Activated CD8-positive, alpha-beta memory T cell treated with anti-CD3 and anti-CD28 coated beads, Interleukin-2, amount 10 ng/mL, durations not matched to agents 7 days and 5 days (primary cell): Measurements from ENCODE around the gene MYO1E. TPM values are rescaled to one million over a fixed set of nuclear protein-coding genes. Genes with fewer than 3 reads are reported as not detected.
"Not testable (repeated sequence)": the region's sequence is repeated elsewhere in the genome, so short reads cannot be mapped to it uniquely, and the experiment has no call there.

Source experiments
- ATAC-seq: fragments of 150-1000 bp; cut with Tn5 transposase; one replicate; pipeline ENCODE4 v1.10.0; 2021; ENCODE audit warnings: moderate library complexity
- CTCF ChIA-PET: fragments of 350-600 bp; sonication (Branson Sonifier 250); formaldehyde crosslinking; loops from one replicate; lab custom pipeline; 2021; ENCODE audit warnings: antibody characterized with exemption; lab: Charles Lee
- DNase-seq: peaks from one replicate; pipeline ENCODE4 v3.0.0-alpha.2; 2020
- H3K27ac Mint-ChIP-seq: one replicate; pipeline ENCODE4 v1.8.0; 2021; ENCODE audit warnings: mild to moderate bottlenecking, mixed read lengths
- H3K27me3 Mint-ChIP-seq: one replicate; pipeline ENCODE4 v1.8.0; 2021; ENCODE audit warnings: mixed read lengths
- H3K36me3 Mint-ChIP-seq: one replicate; pipeline ENCODE4 v1.8.0; 2021; ENCODE audit warnings: mild to moderate bottlenecking, mixed read lengths
- H3K4me1 Mint-ChIP-seq: one replicate; pipeline ENCODE4 v1.8.0; 2021; ENCODE audit warnings: mixed read lengths
- H3K4me3 Mint-ChIP-seq: one replicate; pipeline ENCODE4 v1.8.0; 2021; ENCODE audit warnings: mild to moderate bottlenecking, moderate library complexity, mixed read lengths
- H3K9me3 Mint-ChIP-seq: one replicate; pipeline ENCODE4 v1.8.0; 2022; ENCODE audit warnings: low read depth, mixed read lengths
- total RNA-seq, 2 experiments: library from RNA; stranded (reverse); gene quantifications; one replicate each; pipeline ENCODE4 v1.2.3, GENCODE V29; 2021

The MYO1E gene
- total RNA-seq, 2 experiments from 2014 or later = 60.3 to 224 TPM

DNA sequence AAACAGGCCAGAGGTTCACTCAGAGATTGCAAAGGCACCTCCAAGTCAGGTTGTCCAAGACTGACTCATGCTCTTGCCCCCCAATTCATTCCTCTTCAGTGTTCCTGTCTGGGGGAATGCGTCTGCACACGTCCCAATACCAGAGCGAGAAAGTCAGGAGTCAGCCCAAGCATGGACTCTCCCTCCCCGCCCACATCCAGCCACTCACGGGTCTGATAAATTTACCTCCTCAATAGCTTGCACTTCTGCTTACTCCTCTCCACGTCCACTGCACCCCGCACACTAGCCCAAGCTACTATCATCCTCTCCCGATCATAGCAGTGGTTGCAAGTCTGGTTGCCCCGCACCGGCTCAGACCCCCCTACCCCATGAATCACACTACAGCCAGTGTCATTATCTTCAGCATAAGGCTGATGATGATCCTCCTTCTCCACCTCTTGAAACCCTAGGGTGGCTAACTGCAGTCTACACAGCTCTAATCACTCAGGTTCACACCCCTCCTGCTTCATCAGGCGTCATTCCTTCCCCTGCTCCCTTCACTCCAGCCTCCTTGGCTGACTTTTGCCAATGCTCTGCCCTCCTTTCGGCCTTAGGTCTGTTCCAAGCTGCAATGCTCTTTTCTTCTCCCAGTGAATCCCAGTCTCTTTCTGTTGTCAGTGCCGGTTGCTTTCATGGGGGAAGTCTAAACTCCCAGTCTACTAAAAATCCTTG, 27.6 kb upstream of the MYO1E start:
- H3K27ac Mint-ChIP-seq = no peak overlapping the region
- DNase-seq (no peak), ATAC-seq (no peak)
- CTCF ChIA-PET = interaction anchor here (1.1 to 1.5 kb wide), 3 partner anchors 10 to 153 kb away, joined by 3 to 6 read pairs (median 4); no protein-coding TSS in a partner anchor
- peaks cover 2% of the 10 kb centered on the region for H3K4me1 Mint-ChIP-seq
- H3K27me3 Mint-ChIP-seq = peaks cover 37% of the 10 kb centered on the region
- no peaks in the 10 kb centered on the region for H3K36me3 Mint-ChIP-seq
- H3K4me3 Mint-ChIP-seq = no peak overlapping the region
- no peaks in the 10 kb centered on the region for H3K9me3 Mint-ChIP-seq

DNA sequence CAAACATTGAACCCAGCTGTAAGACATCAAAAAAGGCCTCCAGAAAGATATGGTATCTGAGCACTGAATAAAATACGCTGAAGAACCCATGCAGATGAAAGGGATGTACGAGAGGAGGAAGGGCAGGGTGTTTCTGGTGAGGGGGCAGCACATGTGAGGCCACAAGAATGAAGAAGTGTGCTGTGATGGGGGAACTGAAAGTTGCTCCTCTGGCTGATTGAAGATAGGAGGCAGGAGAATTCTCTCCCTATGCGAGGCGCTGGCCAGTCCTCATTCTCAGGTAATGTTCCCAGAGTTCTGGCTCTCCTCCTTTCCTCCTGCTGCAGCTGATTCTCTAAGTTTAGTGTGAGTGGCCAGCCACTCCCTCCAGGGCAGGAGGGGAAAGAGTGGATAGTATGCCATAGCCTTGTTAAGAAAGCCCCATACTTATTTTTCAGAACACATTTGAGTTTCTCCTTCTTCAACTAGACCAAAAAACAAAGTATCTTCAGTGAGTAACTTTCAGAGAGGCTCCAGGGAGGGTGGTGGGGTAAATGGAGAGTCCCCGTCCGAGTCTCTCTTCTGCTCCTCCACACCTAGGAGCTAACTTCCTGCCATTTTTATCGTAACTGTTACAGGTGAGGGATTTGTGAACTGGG, 26.9 kb upstream of the MYO1E start:
- CTCF ChIA-PET = interaction anchor here (1.1 to 1.5 kb wide), 4 partner anchors 11 to 152 kb away, joined by 3 to 6 read pairs (median 4); no protein-coding TSS in a partner anchor
- no peak overlapping the region for H3K4me3 Mint-ChIP-seq
- H3K36me3 Mint-ChIP-seq = no peaks in the 10 kb centered on the region
- no peak overlapping the region for H3K27ac Mint-ChIP-seq
- H3K27me3 Mint-ChIP-seq = peaks cover 37% of the 10 kb centered on the region
- DNase-seq (no peak), ATAC-seq (no peak)
- H3K4me1 Mint-ChIP-seq = peaks cover 5% of the 10 kb centered on the region
- H3K9me3 Mint-ChIP-seq = no peaks in the 10 kb centered on the region

DNA sequence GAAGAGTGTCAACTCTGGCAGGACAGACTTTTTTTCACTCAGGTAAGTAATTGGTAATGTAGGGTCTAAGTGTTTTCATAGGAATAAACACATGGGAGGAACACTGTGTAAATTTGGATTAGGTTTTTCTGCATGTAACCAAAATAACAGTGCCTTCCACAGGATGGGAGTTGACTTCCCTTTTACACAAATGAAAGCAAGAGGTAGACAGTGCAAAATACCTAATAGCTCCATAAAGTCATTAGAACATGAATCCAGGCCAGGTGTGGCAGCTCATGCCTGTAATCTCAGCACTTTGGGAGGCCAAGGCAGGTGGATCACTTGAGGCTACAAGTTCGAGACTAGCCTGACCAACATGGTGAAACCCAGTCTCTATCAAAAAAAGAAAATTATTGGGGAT, 25.5 kb upstream of the MYO1E start:
- H3K36me3 Mint-ChIP-seq = no peaks in the 10 kb centered on the region
- peaks cover 37% of the 10 kb centered on the region for H3K27me3 Mint-ChIP-seq
- H3K4me3 Mint-ChIP-seq = no peak overlapping the region
- ATAC-seq = no peak
- H3K27ac Mint-ChIP-seq = no peak overlapping the region
- DNase-seq = no peak
- H3K4me1 Mint-ChIP-seq = peaks cover 12% of the 10 kb centered on the region
- CTCF ChIA-PET = interaction anchor here (1.4 kb wide), 1 partner anchor 95 kb away, joined by 3 read pairs; no protein-coding TSS in a partner anchor
- no peaks in the 10 kb centered on the region for H3K9me3 Mint-ChIP-seq

DNA sequence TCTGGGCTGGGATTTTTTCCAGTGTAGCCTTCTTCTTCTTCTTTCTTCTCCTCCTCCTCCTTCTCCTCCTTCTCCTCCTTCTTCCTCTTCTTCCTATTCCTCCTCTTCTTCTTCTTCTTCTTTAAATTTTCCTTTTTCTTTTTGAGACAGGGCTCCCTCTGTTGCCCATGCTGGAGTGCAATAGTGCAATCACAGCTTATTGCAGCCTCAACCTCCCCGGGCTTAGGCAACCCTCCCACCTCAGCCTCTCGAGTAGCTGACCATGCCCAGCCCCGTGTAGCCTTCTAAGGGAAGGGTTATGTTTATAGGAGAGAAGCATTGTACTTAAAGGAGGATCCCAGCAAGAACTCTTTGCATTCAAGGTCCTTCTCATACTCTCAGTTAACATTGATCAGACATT, 24.0 kb upstream of the MYO1E start:
- ATAC-seq (no peak), DNase-seq (no peak)
- CTCF ChIA-PET = no interaction called here
- Mint-ChIP-seq H3K4me3 (no peak overlapping the region), H3K9me3 (no peaks in the 10 kb centered on the region), H3K36me3 (peaks cover 2% of the 10 kb centered on the region), H3K27me3 (peaks cover 42% of the 10 kb centered on the region), H3K4me1 (peaks cover 12% of the 10 kb centered on the region), H3K27ac (no peak overlapping the region)

DNA sequence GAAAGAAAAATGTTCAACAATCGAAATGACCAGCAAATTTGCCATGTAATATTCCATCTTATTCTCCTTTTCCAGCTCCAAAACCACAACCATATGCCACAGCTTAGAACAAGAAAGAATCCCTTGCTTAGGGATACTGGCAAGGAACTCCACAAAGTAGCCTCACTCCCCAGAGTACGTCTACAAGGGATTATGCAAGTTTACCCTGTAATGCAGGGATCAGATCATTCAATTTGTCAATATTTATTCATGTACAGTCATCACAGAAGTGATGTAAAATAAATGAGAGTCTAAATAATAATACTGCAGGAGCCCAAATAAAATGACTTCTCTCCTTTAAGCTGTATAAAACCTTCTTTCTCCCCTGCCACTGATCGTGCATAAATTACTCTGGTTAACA, 23.5 kb upstream of the MYO1E start:
- Mint-ChIP-seq H3K4me3 (no peak overlapping the region), H3K4me1 (peaks cover 12% of the 10 kb centered on the region), H3K27me3 (peaks cover 39% of the 10 kb centered on the region), H3K9me3 (no peaks in the 10 kb centered on the region), H3K36me3 (peaks cover 2% of the 10 kb centered on the region), H3K27ac (no peak overlapping the region)
- no peak for DNase-seq
- no peak for ATAC-seq
- CTCF ChIA-PET = interaction anchor here (1.2 to 1.8 kb wide), 2 partner anchors 12 to 14 kb away, joined by 3 to 4 read pairs; no protein-coding TSS in a partner anchor

DNA sequence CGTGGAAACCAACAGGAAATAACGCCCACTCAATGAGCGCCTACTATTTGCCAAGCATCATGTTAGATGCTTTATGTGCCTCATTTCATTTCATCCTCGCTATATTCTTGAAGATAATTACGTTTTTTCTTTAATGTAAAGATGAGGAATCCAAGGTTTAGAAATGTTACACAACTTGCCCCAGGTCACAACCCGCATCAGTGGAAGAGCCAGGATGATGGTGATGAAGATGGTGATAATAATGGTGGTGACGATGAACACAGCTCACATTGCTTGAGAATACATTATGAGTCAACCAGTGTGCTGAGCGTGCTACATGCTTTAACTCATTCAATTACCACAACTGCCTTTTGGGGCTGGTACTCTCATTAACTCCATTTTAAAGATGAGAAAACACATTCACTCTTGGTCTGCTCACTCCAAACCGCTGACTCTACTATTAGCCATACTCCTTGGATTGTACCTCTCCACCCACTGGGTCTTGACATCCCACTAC, 21.5 kb upstream of the MYO1E start:
- CTCF ChIA-PET = interaction anchor here (0.8 to 1.8 kb wide), 3 partner anchors 10 to 219 kb away, joined by 3 to 4 read pairs (median 3); no protein-coding TSS in a partner anchor
- H3K4me3 Mint-ChIP-seq = no peak overlapping the region
- ATAC-seq = no peak
- H3K36me3 Mint-ChIP-seq = peaks cover 5% of the 10 kb centered on the region
- no peak overlapping the region for H3K27ac Mint-ChIP-seq
- H3K4me1 Mint-ChIP-seq = peaks cover 10% of the 10 kb centered on the region
- peaks cover 25% of the 10 kb centered on the region for H3K27me3 Mint-ChIP-seq
- no peak for DNase-seq
- no peaks in the 10 kb centered on the region for H3K9me3 Mint-ChIP-seq

DNA sequence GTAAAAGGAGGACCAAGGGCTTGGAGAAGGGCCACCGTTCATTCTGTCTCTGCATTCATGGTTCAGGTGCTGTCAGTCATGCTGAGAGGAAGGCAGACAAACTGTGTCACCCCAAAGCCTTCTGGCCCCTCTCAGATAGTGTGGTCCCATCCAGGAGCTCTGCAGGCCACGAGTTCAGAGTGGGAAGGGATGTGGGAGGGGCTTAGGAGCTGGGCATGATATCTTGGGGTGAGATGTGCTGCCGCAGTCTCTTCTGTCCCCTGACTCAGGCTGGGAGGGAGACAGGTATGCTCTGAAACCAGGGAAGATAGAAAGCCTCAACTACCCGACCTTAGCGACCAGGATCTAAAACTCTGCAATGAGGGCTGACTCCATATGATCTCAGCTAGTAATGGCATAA, 19.6 kb upstream of the MYO1E start:
- no peak for ATAC-seq
- H3K9me3 Mint-ChIP-seq = no peaks in the 10 kb centered on the region
- peaks cover 21% of the 10 kb centered on the region for H3K27me3 Mint-ChIP-seq
- CTCF ChIA-PET = interaction anchor here (1.2 kb wide), 3 partner anchors 25 to 146 kb away, joined by 3 to 4 read pairs (median 3); no protein-coding TSS in a partner anchor
- peaks cover 16% of the 10 kb centered on the region for H3K4me1 Mint-ChIP-seq
- no peak for DNase-seq
- no peak overlapping the region for H3K27ac Mint-ChIP-seq
- no peak overlapping the region for H3K4me3 Mint-ChIP-seq
- peaks cover 5% of the 10 kb centered on the region for H3K36me3 Mint-ChIP-seq

DNA sequence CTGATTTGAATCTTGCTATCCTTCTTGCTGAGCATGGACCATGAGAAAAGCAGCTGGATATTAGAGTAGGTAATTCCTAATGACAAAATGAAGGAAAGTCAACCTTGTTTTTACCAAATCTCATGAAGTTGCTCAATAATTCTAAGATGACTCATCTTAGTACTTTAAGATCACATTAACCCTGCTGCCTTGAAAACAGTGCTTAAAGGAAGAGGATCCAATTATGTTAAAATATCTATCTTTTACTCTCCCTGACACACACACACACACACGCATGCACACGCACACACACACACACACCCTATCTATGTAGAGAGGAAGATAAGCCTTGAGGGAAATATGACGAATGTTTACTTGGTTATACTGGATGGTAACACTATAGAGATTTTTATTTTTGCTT, 16.0 kb upstream of the MYO1E start:
- CTCF ChIA-PET = interaction anchor here (1.5 to 1.6 kb wide), 2 partner anchors 31 to 104 kb away, joined by 4 to 6 read pairs; no protein-coding TSS in a partner anchor
- H3K27me3 Mint-ChIP-seq = peaks cover 10% of the 10 kb centered on the region
- H3K9me3 Mint-ChIP-seq = no peaks in the 10 kb centered on the region
- peaks cover 19% of the 10 kb centered on the region for H3K4me1 Mint-ChIP-seq
- ATAC-seq (no peak), DNase-seq (no peak)
- no peak overlapping the region for H3K27ac Mint-ChIP-seq
- H3K4me3 Mint-ChIP-seq = no peak overlapping the region
- H3K36me3 Mint-ChIP-seq = peaks cover 5% of the 10 kb centered on the region

DNA sequence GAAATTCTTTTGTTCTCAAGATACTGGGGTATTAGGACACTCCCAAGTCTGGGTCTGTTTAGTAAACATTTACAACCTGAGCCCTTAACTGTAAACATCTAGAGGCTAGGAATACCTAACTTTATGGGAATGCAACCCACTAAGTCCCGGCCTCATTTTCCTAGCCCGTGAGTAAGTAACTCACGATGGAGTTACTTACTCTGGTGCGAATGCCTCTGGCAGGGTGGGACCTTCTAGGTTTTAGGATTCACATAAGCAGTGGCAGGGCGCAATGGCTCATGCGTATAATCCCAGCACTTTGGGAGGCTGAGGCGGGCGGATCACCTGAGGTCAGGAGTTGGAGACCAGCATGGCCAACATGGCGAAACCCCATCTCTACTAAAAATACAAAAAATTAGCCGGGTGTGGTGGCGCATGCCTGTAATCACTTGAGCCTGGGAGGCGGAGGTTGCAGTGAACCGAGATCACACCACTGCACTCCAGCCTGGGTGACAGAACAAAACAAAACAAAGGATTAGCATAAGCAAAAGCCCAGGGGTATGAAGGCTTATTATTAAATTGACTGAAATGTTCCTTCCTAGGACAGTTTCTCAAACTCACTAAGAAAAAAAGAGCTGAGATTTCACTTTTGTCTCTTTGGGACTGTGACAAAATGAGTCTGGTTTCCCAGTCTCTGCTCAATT, 14.7 kb upstream of the MYO1E start:
- not testable (repeated sequence) for ATAC-seq, H3K9me3 Mint-ChIP-seq, H3K36me3 Mint-ChIP-seq, H3K27me3 Mint-ChIP-seq, H3K4me3 Mint-ChIP-seq, H3K27ac Mint-ChIP-seq, DNase-seq
- H3K4me1 Mint-ChIP-seq = peaks cover 22% of the 10 kb centered on the region
- CTCF ChIA-PET = interaction anchor here (1.6 kb wide), 1 partner anchor 106 kb away, joined by 4 read pairs; no protein-coding TSS in a partner anchor

DNA sequence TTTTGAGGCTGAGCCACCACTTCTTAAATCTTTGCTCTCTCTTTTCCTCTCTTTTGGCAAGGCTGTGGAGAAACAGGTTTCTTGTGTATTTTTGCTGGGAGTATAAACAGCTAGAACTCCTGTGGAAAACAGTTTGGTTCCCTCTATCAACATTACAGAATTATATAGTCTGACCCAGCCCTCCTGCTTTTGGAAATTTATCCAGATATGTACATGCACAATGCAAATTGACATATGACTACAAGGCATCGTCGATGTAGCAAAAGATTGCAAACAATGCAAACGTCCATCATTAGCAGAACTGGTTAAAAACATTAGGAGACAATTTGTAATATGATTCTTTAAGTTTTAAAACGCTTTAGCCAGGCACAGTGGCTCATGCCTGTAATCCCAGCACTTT, 12.5 kb upstream of the MYO1E start:
- peak overlapping the region; percentile 86 for H3K27ac Mint-ChIP-seq
- H3K4me3 Mint-ChIP-seq = no peak overlapping the region
- DNase-seq (no peak), ATAC-seq (no peak)
- peaks cover 14% of the 10 kb centered on the region for H3K27me3 Mint-ChIP-seq
- H3K9me3 Mint-ChIP-seq = no peaks in the 10 kb centered on the region
- H3K4me1 Mint-ChIP-seq = peaks cover 29% of the 10 kb centered on the region
- CTCF ChIA-PET = interaction anchor here (1.1 to 1.9 kb wide), 4 partner anchors 10 to 108 kb away, joined by 3 to 4 read pairs (median 4); no protein-coding TSS in a partner anchor
- no peaks in the 10 kb centered on the region for H3K36me3 Mint-ChIP-seq

DNA sequence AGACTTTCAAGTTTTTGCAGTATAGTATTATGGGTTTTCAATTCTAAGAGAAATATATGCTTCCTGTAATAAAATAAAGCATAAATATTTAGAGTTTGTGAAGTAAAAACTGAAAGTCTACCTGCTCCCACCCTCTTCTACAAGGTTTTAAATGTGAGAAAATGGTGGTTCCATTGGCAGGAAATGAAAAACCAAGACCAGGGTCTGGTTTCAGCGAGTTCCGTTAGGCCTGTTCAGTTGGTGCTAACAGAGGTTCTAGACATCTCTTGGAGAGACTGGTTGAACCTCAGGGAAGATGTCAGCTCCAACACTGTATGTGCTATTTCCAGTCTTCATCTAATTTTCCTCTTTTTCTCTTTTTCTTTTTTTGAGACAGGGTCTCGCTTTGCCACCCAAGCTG, 11.8 kb upstream of the MYO1E start:
- Mint-ChIP-seq H3K27me3 (peaks cover 15% of the 10 kb centered on the region), H3K4me1 (peaks cover 29% of the 10 kb centered on the region), H3K4me3 (no peak overlapping the region), H3K9me3 (no peaks in the 10 kb centered on the region), H3K36me3 (no peaks in the 10 kb centered on the region), H3K27ac (peak overlapping the region; percentile 86)
- DNase-seq = peak; percentile 77
- CTCF ChIA-PET = interaction anchor here (0.7 to 1.9 kb wide), 6 partner anchors 10 to 109 kb away, joined by 3 to 5 read pairs (median 4); no protein-coding TSS in a partner anchor
- peak; percentile 92 for ATAC-seq

DNA sequence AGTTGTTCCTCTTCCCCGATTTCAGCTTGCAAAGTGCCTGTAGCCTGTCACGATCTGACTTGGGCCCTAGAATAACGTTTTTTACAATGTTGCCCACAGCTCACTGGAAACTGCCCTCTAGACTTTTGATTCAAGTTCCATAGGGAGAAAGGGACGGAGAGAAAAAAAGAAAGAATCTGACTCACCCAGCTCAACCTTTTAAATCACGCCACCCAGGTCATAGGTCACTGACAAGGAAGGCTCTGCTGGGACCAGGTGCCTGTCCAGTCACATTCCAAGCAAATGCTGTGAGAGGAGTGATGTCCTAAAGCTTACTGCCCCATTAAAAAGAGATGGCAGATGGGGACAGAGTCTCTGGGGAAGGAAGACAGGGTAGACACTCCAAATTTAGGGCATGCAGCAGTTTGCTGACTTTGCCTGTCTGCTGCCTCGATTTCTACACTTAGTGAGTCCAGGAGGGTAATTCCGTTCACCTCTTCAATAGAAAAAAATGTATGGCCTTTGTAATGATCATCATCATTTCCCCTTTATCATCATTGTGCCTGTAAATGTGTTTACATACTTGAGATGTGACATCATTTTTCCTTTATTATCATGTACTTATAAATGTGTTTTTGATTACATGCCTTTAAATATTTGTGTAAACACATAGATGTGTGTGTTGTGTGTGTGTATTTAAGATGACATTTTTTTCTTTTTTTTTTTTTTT, 8.4 kb upstream of the MYO1E start:
- no peaks in the 10 kb centered on the region for H3K36me3 Mint-ChIP-seq
- ATAC-seq = no peak
- H3K27me3 Mint-ChIP-seq = peaks cover 20% of the 10 kb centered on the region
- CTCF ChIA-PET = interaction anchor here (0.9 kb wide), 1 partner anchor 133 kb away, joined by 4 read pairs; no protein-coding TSS in a partner anchor
- peaks cover 19% of the 10 kb centered on the region for H3K4me1 Mint-ChIP-seq
- no peaks in the 10 kb centered on the region for H3K9me3 Mint-ChIP-seq
- H3K4me3 Mint-ChIP-seq = no peak overlapping the region
- no peak for DNase-seq
- no peak overlapping the region for H3K27ac Mint-ChIP-seq
